HepG2 (cell line): ENCODE data around the gene HMGN4. TPM values are rescaled to one million over a fixed set of nuclear protein-coding genes. Genes with fewer than 3 reads are reported as not detected.
"Not testable (repeated sequence)": the region's sequence is repeated elsewhere in the genome, so short reads cannot be mapped to it uniquely, and the experiment has no call there.

ENCODE experiments used
- ATAC-seq: fragments of 200-7000 bp; cut with Tn5 transposase; 3 replicates; pipeline ENCODE4 v1.9.1; 2020; ENCODE audit warnings: mild to moderate bottlenecking, moderate library complexity
- BruUV-seq: library from RNA; stranded (reverse); fragments of 400-500 nt; replicated peaks from 2 replicates; lab custom pipeline; 2021; lab: Mats Ljungman, UMichigan
- CTCF ChIA-PET: fragments of 300-600 bp; formaldehyde crosslinking; extraction: SDS; loops from one replicate; lab custom pipeline; 2021; ENCODE audit warnings: low total read pairs, inconsistent platforms, low intra/inter-chr PET ratio; lab: Yijun Ruan, JAX
- POLR2A ChIA-PET: fragments of 350-600 bp; sonication (Branson Sonifier 250); formaldehyde crosslinking; loops from one replicate; lab custom pipeline; 2020; ENCODE audit warnings: antibody characterized with exemption, inconsistent platforms; lab: Yijun Ruan, JAX
- DNase-seq: peaks from one replicate; pipeline ENCODE4 v3.0.0-alpha.2; 2015; ENCODE audit warnings: low spot score
- FAIRE-seq: peaks from 3 replicates; lab custom pipeline; 2011; peaks lifted over from hg19 to GRCh38; lab: Jason Lieb, UNC
- H2AFZ ChIP-seq: one replicate; pipeline ENCODE4 v1.6.1; 2011; ENCODE audit warnings: low read length, inconsistent platforms
- H3K27ac ChIP-seq: fragments of 300-600 bp; 3 replicates; pipeline ENCODE4 v1.8.0; 2011; ENCODE audit warnings: mixed run types, mild to moderate bottlenecking, mixed read lengths, low read length, inconsistent platforms; ENCODE audit not compliant: insufficient read depth; ENCODE audit errors: extremely low read length
- H3K27me3 ChIP-seq, 2 experiments: fragments of 200-600 bp in 1 of 2; 2 replicates in 1 of 2; 3 replicates in 1 of 2; pipeline versions ENCODE4 v1.6.0 to v1.8.0; 2011; ENCODE audit warnings: low read length in 2 of 2, mild to moderate bottlenecking in 2 of 2, moderate library complexity in 2 of 2, inconsistent platforms in 1 of 2; ENCODE audit not compliant: insufficient read depth in 2 of 2, control insufficient read depth in 1 of 2
- H3K36me3 ChIP-seq, 2 experiments: fragments of 200-600 bp in 1 of 2; replicated peaks in 1 of 2; 2 replicates in 1 of 2; 3 replicates in 1 of 2; pipeline versions ENCODE4 v1.5.1 to v1.8.0; 2011; ENCODE audit warnings: low read length in 2 of 2, inconsistent platforms in 1 of 2; ENCODE audit not compliant: insufficient read depth in 2 of 2, control insufficient read depth in 1 of 2
- H3K4me1 ChIP-seq: 2 replicates; pipeline ENCODE4 v1.5.1; 2012; ENCODE audit warnings: low read length, inconsistent platforms; ENCODE audit not compliant: insufficient read depth
- H3K4me2 ChIP-seq: 2 replicates; pipeline ENCODE4 v1.6.0; 2011; ENCODE audit warnings: low read depth, low read length, inconsistent platforms
- H3K4me3 ChIP-seq, 3 experiments: fragments of 200-600 bp in 1 of 3; sonication (generic), shearing (Covaris generic) in 1 of 3; replicated peaks in 1 of 3; 2 replicates each; pipeline ENCODE4 v1.5.1; 2011 to 2016; ENCODE audit warnings: low read length in 3 of 3, inconsistent platforms in 2 of 3, low read depth in 2 of 3, mild to moderate bottlenecking in 2 of 3, control low read depth in 1 of 3, mixed read lengths in 1 of 3; ENCODE audit not compliant: insufficient read depth in 1 of 3
- H3K79me2 ChIP-seq: one replicate; pipeline ENCODE4 v1.6.1; 2011; ENCODE audit warnings: low read length, inconsistent platforms; ENCODE audit not compliant: insufficient read depth
- H3K9ac ChIP-seq: 2 replicates; pipeline ENCODE4 v1.6.0; 2011; ENCODE audit warnings: mild to moderate bottlenecking, low read depth, low read length, inconsistent platforms; ENCODE audit not compliant: insufficient read depth
- H3K9me3 ChIP-seq: 2 replicates; pipeline ENCODE4 v1.5.1; 2012; ENCODE audit warnings: mild to moderate bottlenecking, low read length
- H4K20me1 ChIP-seq: 2 replicates; pipeline ENCODE4 v1.6.0; 2011; ENCODE audit warnings: inconsistent platforms, mild to moderate bottlenecking, low read length, moderate library complexity; ENCODE audit not compliant: insufficient read depth
- FOXP1 ChIP-seq, 2 experiments: fragments of 450-650 bp in 1 of 2; IDR thresholded peaks; 2 replicates each; pipeline ENCODE4 v1.6.1; 2017 to 2018; ENCODE audit warnings: antibody characterized with exemption in 1 of 2
- PCBP2 ChIP-seq: fragments of 200-400 bp; formaldehyde crosslinking; optimal IDR thresholded peaks from 2 replicates; pipeline ENCODE3; 2018; ENCODE audit warnings: low read length, low read depth; ENCODE audit not compliant: poor library complexity, severe bottlenecking
- RARA ChIP-seq: IDR thresholded peaks from 2 replicates; pipeline ENCODE4 v1.6.1; 2016; ENCODE audit warnings: missing genetic modification reagents, missing compliant biosample characterization
- SKI ChIP-seq: fragments of 450-650 bp; IDR thresholded peaks from one replicate; pipeline ENCODE4 v1.6.1; 2018; ENCODE audit warnings: mild to moderate bottlenecking; ENCODE audit not compliant: partially characterized antibody
- SRSF9 ChIP-seq: fragments of 200-400 bp; formaldehyde crosslinking; IDR thresholded peaks from 2 replicates; pipeline ENCODE4 v1.6.1; 2018; ENCODE audit warnings: borderline replicate concordance, mild to moderate bottlenecking, low read depth, low read length; ENCODE audit not compliant: insufficient read depth, poor library complexity, severe bottlenecking
- SYNCRIP ChIP-seq: fragments of 200-400 bp; formaldehyde crosslinking; IDR thresholded peaks from 2 replicates; pipeline ENCODE4 v1.6.1; 2018; ENCODE audit warnings: mild to moderate bottlenecking, low read depth, low read length; ENCODE audit not compliant: insufficient read depth
- THRA ChIP-seq: sonication (generic); formaldehyde crosslinking; IDR thresholded peaks from 2 replicates; pipeline ENCODE4 v1.4.0; 2020; ENCODE audit warnings: missing genetic modification reagents, borderline replicate concordance
- ZNF468 ChIP-seq: sonication (generic); formaldehyde crosslinking; IDR thresholded peaks from 2 replicates; pipeline ENCODE4 v1.8.0; 2022; ENCODE audit warnings: mild to moderate bottlenecking, moderate library complexity, missing genetic modification reagents
- ZNF549 ChIP-seq: sonication (generic); formaldehyde crosslinking; IDR thresholded peaks from 2 replicates; pipeline ENCODE4 v1.5.0; 2020; ENCODE audit warnings: missing genetic modification reagents
- WGBS: methylation state at CpG from one replicate; pipeline ENCODE4 v1.1.6; 2017; ENCODE audit warnings: low lambda C conversion rate; 5-methylcytosine and 5-hydroxymethylcytosine counted together
- in situ Hi-C: cut with HindIII; loops from 2 replicates; pipeline ENCODE4 v1.10.0; 2017; ENCODE audit warnings: low pct_unique_long_range_greater_than_20kb; ENCODE audit not compliant: extremely low pct_ligation_motif_present
- intact Hi-C: fragments of 100-400 bp; cut with micrococcal nuclease; formaldehyde crosslinking; loops from one replicate; pipeline ENCODE4 v1.10.0; 2022; ENCODE audit not compliant: unreplicated experiment
- polyA plus RNA-seq, 8 experiments: library from polyadenylated mRNA; depleted of rRNA in 3 of 8; stranded (reverse) in 7 of 8; unstranded in 1 of 8; fragments of >200 nt; fragmentation: Illumina TruSeq in 4 of 8; extraction: Trizol in 4 of 8; gene quantifications; 2 replicates each; pipeline versions ENCODE4 v1.2.1 to v1.2.3, GENCODE V29; 2011 to 2016; ENCODE audit warnings: low read depth in 4 of 8, missing spikeins in 1 of 8, mixed read lengths in 1 of 8; ENCODE audit not compliant: insufficient read depth in 1 of 8
- total RNA-seq, 5 experiments: library from RNA; depleted of rRNA; stranded (reverse); fragments of >200 nt; fragmentation: Illumina TruSeq; extraction: Trizol; gene quantifications; 2 replicates each; pipeline ENCODE4 v1.2.3, GENCODE V29; 2016; ENCODE audit warnings: low read depth in 1 of 5
- TF ChIP-seq, protein P1 (sequence below): sonication (generic); formaldehyde crosslinking; IDR thresholded peaks from 2 replicates; pipeline ENCODE4 v1.4.0; 2020; ENCODE audit warnings: missing genetic modification reagents, borderline replicate concordance
- TF ChIP-seq, protein P2 (sequence below): sonication (generic); formaldehyde crosslinking; IDR thresholded peaks from 2 replicates; pipeline ENCODE4 v1.5.0; 2020; ENCODE audit warnings: mild to moderate bottlenecking, missing genetic modification reagents, moderate library complexity

Gene HMGN4
- total and polyA plus RNA-seq, 2 of the 13 experiments (the other 11 are each of a cell fraction or from before 2014, with no cell fraction given) = 39.9 to 52.1 TPM

- BruUV-seq, H3K4me3 ChIP-seq, H4K20me1 ChIP-seq, H2AFZ ChIP-seq, ATAC-seq, FAIRE-seq, H3K9ac ChIP-seq, H3K79me2 ChIP-seq, POLR2A ChIA-PET, H3K27ac ChIP-seq, H3K27me3 ChIP-seq, in situ Hi-C loops, intact Hi-C loops, CTCF ChIA-PET, H3K4me2 ChIP-seq, DNase-seq, H3K36me3 ChIP-seq, H3K9me3 ChIP-seq: not testable (repeated sequence)
- 0 out of 2 replicates have a peak, but pooled peaks have one; percentile 10 for TF ChIP-seq RARA
- peaks cover 40% of the 10 kb centered on the region for H3K4me1 ChIP-seq
- WGBS = 45% methylated on average over 8 of the region's 8 CpGs
Observed at GRCh38 chr6:26511033-26511432, 27.1 kb upstream of the HMGN4 start.

- ATAC-seq (peak; percentile 92), FAIRE-seq (peak; percentile 75), DNase-seq (peak; percentile 92)
- peak overlapping the region; percentile 82 for H3K27ac ChIP-seq
- H3K79me2 ChIP-seq = no peaks in the 10 kb centered on the region
- in situ Hi-C loops = no loop called here
- H4K20me1 ChIP-seq = no peaks in the 10 kb centered on the region
- H3K9me3 ChIP-seq = no peaks in the 10 kb centered on the region
- POLR2A ChIA-PET = interaction anchor here (0.5 to 3.2 kb wide), 9 partner anchors 13 to 94 kb away, joined by 3 to 19 read pairs (median 4); no protein-coding TSS in a partner anchor
- intact Hi-C loops = loop anchor here (1.0 kb wide), 1 partner anchor 40 kb away; no protein-coding TSS in a partner anchor
- no peaks in the 10 kb centered on the region for H3K36me3 ChIP-seq
- CTCF ChIA-PET = no interaction called here
- H3K9ac ChIP-seq = peak overlapping the region; percentile 43
- 3% methylated on average over 2 of the region's 2 CpGs for WGBS
- H2AFZ ChIP-seq = peak overlapping the region; percentile 33
- H3K4me1 ChIP-seq = peaks cover 53% of the 10 kb centered on the region
- peak overlapping the region; percentile 56 for H3K4me2 ChIP-seq
- peak overlapping the region in 1 of 3 experiments; percentile 26; a peak in 1 of 6 replicates for H3K4me3 ChIP-seq
- BruUV-seq = no TSS peak
- no peaks in the 10 kb centered on the region for H3K27me3 ChIP-seq
- TF ChIP-seq ZNF468 (CRISPR knock-in tag) = no peak
- TF ChIP-seq PCBP2 = no peak
- TF ChIP-seq THRA = peak; percentile 25; the same call in 1 of the 2 replicates
- no peak for TF ChIP-seq FOXP1 (IDR thresholded peaks at IDR 0.05)
- peak; percentile 75 for TF ChIP-seq FOXP1 (CRISPR knock-in tag; IDR thresholded peaks at IDR 0.05)
- TF ChIP-seq SRSF9 = no peak
- no peak for TF ChIP-seq SKI
- TF ChIP-seq, protein P1, sequence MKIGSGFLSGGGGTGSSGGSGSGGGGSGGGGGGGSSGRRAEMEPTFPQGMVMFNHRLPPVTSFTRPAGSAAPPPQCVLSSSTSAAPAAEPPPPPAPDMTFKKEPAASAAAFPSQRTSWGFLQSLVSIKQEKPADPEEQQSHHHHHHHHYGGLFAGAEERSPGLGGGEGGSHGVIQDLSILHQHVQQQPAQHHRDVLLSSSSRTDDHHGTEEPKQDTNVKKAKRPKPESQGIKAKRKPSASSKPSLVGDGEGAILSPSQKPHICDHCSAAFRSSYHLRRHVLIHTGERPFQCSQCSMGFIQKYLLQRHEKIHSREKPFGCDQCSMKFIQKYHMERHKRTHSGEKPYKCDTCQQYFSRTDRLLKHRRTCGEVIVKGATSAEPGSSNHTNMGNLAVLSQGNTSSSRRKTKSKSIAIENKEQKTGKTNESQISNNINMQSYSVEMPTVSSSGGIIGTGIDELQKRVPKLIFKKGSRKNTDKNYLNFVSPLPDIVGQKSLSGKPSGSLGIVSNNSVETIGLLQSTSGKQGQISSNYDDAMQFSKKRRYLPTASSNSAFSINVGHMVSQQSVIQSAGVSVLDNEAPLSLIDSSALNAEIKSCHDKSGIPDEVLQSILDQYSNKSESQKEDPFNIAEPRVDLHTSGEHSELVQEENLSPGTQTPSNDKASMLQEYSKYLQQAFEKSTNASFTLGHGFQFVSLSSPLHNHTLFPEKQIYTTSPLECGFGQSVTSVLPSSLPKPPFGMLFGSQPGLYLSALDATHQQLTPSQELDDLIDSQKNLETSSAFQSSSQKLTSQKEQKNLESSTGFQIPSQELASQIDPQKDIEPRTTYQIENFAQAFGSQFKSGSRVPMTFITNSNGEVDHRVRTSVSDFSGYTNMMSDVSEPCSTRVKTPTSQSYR (CRISPR knock-in tag) = no peak
- no peak for TF ChIP-seq ZNF549 (CRISPR knock-in tag)
- TF ChIP-seq, protein P2, sequence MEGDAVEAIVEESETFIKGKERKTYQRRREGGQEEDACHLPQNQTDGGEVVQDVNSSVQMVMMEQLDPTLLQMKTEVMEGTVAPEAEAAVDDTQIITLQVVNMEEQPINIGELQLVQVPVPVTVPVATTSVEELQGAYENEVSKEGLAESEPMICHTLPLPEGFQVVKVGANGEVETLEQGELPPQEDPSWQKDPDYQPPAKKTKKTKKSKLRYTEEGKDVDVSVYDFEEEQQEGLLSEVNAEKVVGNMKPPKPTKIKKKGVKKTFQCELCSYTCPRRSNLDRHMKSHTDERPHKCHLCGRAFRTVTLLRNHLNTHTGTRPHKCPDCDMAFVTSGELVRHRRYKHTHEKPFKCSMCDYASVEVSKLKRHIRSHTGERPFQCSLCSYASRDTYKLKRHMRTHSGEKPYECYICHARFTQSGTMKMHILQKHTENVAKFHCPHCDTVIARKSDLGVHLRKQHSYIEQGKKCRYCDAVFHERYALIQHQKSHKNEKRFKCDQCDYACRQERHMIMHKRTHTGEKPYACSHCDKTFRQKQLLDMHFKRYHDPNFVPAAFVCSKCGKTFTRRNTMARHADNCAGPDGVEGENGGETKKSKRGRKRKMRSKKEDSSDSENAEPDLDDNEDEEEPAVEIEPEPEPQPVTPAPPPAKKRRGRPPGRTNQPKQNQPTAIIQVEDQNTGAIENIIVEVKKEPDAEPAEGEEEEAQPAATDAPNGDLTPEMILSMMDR = no peak
- TF ChIP-seq SYNCRIP = no peak
Observed at GRCh38 chr6:26514984-26515383, 23.2 kb upstream of the HMGN4 start.
